HG03575 (cell line): ENCODE measurements around the gene ZNF775.

Experiments
- ATAC-seq: cut with Tn5 transposase; IDR thresholded peaks from one replicate; pipeline ENCODE4 v1.9.1; 2021; ENCODE audit not compliant: unreplicated experiment, insufficient number of reproducible peaks, low FRiP score; ENCODE audit errors: extremely low read depth

Gene ZNF775

GRCh38 chr7:150365673-150366398 is 13.3 kb upstream of the ZNF775 start:
- ATAC-seq, result no peak

- no peak for ATAC-seq
Observed at GRCh38 chr7:150367677-150368095, 11.4 kb upstream of the ZNF775 start.

DNA sequence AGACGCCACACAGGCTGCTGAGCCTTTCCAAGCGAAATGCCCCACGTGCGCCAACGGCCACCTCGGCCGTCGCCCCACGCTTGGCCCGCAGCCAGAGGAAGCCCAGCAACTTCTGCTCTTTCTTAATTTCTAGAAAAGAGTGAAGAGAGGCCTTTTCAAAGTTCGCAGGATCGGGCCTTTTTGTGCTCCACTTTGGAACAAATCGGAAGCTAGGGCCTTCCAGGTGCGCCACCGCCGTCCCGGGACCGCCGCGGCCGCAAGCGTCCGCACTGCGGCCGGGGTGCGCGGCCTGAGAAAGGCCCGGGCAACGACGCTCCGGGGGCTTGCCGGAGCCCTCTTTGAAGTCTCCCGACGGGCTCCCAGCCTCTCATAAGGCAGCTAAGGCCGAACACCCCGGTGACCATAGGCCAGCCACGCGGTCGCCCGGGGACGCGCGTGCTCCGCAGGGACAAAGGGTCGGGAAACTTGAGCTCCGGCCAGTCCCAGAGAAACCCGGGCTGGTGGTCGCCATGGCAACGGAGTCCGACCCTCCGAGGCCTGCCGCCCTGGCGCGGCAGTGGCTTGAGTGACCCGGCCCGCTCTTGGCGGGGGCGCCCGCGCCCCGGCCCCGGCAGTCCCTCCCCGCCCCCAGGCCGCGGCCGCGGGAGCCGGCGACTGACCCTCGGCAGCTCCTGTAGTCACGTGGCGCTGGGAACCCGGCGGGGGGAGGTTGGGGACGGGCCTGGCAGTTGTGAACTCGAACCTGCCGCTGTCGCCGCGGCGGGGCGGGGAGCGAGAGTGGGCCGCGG is 10.8 kb upstream of the ZNF775 start, which contains the start of gene REPIN1:
TSS of gene REPIN1 (plus strand) at position 727 of the 788 bp plus-strand sequence. CDS start 890 bp downstream, outside the sequence.
- no peak for ATAC-seq

GRCh38 chr7:150368884-150369747 is 10.0 kb upstream of the ZNF775 start:
- no peak for ATAC-seq

- no peak for ATAC-seq
Observed at GRCh38 chr7:150369748-150370501, 9.2 kb upstream of the ZNF775 start.

DNA sequence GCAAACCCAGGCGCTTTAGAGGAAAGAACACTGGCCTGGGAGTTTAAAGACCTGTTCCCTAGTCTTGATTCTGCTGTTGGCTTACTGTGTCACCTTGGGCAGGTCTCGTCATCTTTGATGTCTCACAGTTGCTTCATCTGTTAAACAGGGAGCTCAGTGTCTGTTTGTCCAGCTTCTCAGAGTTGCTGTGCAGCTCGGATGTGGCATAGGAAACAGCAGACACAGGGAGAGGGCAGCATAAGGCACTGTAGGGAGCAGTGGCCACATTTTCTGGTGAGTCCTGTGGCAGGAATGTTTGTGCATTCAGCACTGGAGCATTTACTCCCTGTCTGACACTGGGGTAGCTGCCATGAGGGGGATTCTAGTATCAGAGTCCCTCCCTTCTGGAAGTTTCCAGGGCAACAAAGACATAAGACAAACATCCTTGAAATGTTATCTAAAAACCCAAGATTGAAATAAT is 8.5 kb upstream of the ZNF775 start:
- ATAC-seq, result no peak

GRCh38 chr7:150371131-150371995 is 7.8 kb upstream of the ZNF775 start:
- ATAC-seq, result no peak

GRCh38 chr7:150371996-150372270 is 7.2 kb upstream of the ZNF775 start:
- no peak for ATAC-seq

DNA sequence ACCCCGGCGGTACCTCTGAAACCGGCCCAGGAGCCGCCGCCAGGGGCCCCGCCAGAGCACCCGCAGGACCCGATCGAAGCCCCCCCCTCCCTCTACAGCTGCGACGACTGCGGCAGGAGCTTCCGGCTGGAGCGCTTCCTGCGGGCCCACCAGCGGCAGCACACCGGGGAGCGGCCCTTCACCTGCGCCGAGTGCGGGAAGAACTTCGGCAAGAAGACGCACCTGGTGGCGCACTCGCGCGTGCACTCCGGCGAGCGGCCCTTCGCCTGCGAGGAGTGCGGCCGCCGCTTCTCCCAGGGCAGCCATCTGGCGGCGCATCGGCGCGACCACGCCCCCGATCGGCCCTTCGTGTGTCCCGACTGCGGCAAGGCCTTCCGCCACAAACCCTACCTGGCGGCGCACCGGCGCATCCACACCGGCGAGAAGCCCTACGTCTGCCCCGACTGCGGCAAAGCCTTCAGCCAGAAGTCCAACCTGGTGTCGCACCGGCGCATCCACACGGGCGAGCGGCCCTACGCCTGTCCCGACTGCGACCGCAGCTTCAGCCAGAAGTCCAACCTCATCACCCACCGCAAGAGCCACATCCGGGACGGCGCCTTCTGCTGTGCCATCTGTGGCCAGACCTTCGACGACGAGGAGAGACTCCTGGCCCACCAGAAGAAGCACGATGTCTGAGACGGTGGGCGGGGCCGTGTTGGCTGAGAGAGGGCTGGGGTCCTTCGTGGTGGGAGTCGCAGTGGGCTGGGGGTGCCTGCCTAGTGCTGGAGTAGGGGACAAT is 6.7 kb upstream of the ZNF775 start:
- no peak for ATAC-seq

- no peak for ATAC-seq
Observed at GRCh38 chr7:150373049-150373801, 5.9 kb upstream of the ZNF775 start.

- ATAC-seq, result no peak
Observed at GRCh38 chr7:150374026-150374425, 5.1 kb upstream of the ZNF775 start.

DNA sequence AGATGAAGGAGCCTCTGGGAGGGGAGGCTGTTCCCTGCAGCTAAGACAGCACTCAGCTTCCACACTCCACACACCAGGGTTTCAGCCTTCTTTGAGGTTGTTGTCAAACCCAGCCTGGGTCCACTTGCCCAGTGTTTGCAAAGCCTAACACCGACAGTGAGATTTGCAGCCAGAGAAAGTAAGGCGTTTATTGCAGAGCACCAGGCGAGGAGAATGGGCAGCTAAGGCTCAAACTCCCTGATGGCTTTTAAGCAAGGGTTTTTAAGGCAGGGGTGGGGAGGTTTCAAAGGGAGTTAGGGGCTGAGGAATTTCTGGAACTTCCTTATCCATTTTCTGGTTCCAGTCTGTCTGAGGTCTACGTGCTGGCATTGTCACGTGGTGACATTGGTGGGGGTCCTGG is 4.7 kb upstream of the ZNF775 start:
- ATAC-seq, result no peak

GRCh38 chr7:150375662-150376521 is 3.2 kb upstream of the ZNF775 start:
- ATAC-seq, result no peak

GRCh38 chr7:150376560-150376959 is 2.6 kb upstream of the ZNF775 start:
- ATAC-seq, result no peak

DNA sequence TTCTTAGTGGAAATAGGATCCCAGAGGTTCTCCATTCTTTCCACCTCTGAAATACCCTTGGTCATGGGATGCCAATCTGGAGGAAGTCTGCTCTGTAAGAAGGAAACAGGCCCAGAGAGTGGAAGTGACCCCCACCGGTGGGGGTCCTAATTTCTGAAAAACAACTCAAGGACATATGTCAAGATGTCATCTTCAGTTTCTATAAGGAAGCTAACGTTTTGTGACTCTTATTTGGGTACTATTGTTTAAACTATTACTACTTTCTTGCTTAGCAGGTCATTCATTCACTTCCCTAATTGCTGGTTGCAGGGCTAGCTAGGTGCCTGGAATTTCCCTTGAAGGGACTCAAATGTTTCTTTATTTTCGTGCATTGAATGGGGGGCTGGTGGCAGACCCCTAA is 1.9 kb upstream of the ZNF775 start:
- no peak for ATAC-seq

DNA sequence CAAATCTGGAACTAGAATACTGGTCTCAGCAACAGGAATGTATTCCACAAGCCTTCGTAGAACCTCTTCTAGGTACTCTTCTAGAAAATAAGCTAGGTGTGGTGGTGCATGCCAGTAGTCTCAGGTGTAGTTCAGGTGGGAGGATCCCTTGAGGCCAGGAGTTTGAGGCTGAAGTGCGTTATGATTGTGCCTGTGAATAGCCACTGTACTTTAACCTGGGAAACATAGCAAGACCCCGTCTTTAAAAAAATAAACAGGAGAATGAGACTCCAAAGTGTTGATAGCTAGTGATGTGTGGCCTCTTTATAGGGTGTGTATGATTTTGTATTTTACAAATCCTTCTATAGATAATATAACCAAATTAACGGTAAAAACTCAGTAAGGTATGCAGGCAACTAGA is 1.5 kb upstream of the ZNF775 start:
- ATAC-seq, result no peak
